Pons (tissue), 1 donor: ENCODE results near the gene OR2A7.
"Not testable (repeated sequence)": the region's sequence is repeated elsewhere in the genome, so short reads cannot be mapped to it uniquely, and the experiment has no call there.

Experiments
- DNase-seq: peaks from one replicate; pipeline ENCODE4 v3.0.0-alpha.2; 2016; ENCODE audit warnings: low spot score

OR2A7 gene

GRCh38 chr7:144252307-144252706, 12.3 kb downstream of the OR2A7 start:
- DNase-seq = not testable (repeated sequence)

- DNase-seq = not testable (repeated sequence)
Observed at GRCh38 chr7:144247674-144248330, 16.8 kb downstream of the OR2A7 start.

GRCh38 chr7:144246967-144247366, 17.6 kb downstream of the OR2A7 start:
- DNase-seq = not testable (repeated sequence)

- DNase-seq = not testable (repeated sequence)
Observed at GRCh38 chr7:144245372-144245771, 19.2 kb downstream of the OR2A7 start.

- DNase-seq = not testable (repeated sequence)
Observed at GRCh38 chr7:144239365-144239764, 25.2 kb downstream of the OR2A7 start, which contains the start of gene OR2A42. OR2A42 (minus strand) TSS chr7:144239605; CDS start chr7:144232843, 6,762 bp downstream.

GRCh38 chr7:144238530-144239082, 26.0 kb downstream of the OR2A7 start:
- not testable (repeated sequence) for DNase-seq

GRCh38 chr7:144233039-144233438, 31.6 kb downstream of the OR2A7 start:
- not testable (repeated sequence) for DNase-seq

GRCh38 chr7:144231027-144231426, 33.6 kb downstream of the OR2A7 start:
- not testable (repeated sequence) for DNase-seq

GRCh38 chr7:144228810-144229209, 35.8 kb downstream of the OR2A7 start:
- not testable (repeated sequence) for DNase-seq

- not testable (repeated sequence) for DNase-seq
Observed at GRCh38 chr7:144226866-144227265, 37.7 kb downstream of the OR2A7 start.

- DNase-seq = not testable (repeated sequence)
Observed at GRCh38 chr7:144223675-144224074, 40.9 kb downstream of the OR2A7 start.

- not testable (repeated sequence) for DNase-seq
Observed at GRCh38 chr7:144220531-144220930, 44.1 kb downstream of the OR2A7 start.

GRCh38 chr7:144219149-144219548, 45.4 kb downstream of the OR2A7 start:
- DNase-seq = not testable (repeated sequence)

- not testable (repeated sequence) for DNase-seq
Observed at GRCh38 chr7:144218581-144218980, 46.0 kb downstream of the OR2A7 start.

- DNase-seq = not testable (repeated sequence)
Observed at GRCh38 chr7:144217200-144217599, 47.4 kb downstream of the OR2A7 start.
